ENCODE data around the gene STRBP.

The STRBP gene

GRCh38 chr9:123138163-123138562 is 130.2 kb downstream of the STRBP start:
- H3K4me1 ChIP-seq (ENCODE audit: control insufficient read depth, insufficient read depth, low read length): no peaks in the 10 kb centered on the region
- H3K9me3 ChIP-seq (ENCODE audit: control insufficient read depth, low read length): no peaks in the 10 kb centered on the region
- H3K4me3 ChIP-seq (ENCODE audit: low read length): no peak overlapping the region
- H3K27me3 ChIP-seq (ENCODE audit: control insufficient read depth, insufficient read depth, low read length): no peaks in the 10 kb centered on the region
- H3K9ac ChIP-seq (ENCODE audit: low read length): no peak overlapping the region
- no peaks in the 10 kb centered on the region for H3K36me3 ChIP-seq (ENCODE audit: control insufficient read depth, insufficient read depth, low read length)

GRCh38 chr9:123135430-123135829 is 133.0 kb downstream of the STRBP start:
- no peaks in the 10 kb centered on the region for H3K27me3 ChIP-seq (ENCODE audit: control insufficient read depth, insufficient read depth, low read length)
- no peak overlapping the region for H3K4me3 ChIP-seq (ENCODE audit: low read length)
- H3K9ac ChIP-seq (ENCODE audit: low read length): no peak overlapping the region
- H3K9me3 ChIP-seq (ENCODE audit: control insufficient read depth, low read length): no peaks in the 10 kb centered on the region
- H3K36me3 ChIP-seq (ENCODE audit: control insufficient read depth, insufficient read depth, low read length): no peaks in the 10 kb centered on the region
- H3K4me1 ChIP-seq (ENCODE audit: control insufficient read depth, insufficient read depth, low read length): no peaks in the 10 kb centered on the region

DNA sequence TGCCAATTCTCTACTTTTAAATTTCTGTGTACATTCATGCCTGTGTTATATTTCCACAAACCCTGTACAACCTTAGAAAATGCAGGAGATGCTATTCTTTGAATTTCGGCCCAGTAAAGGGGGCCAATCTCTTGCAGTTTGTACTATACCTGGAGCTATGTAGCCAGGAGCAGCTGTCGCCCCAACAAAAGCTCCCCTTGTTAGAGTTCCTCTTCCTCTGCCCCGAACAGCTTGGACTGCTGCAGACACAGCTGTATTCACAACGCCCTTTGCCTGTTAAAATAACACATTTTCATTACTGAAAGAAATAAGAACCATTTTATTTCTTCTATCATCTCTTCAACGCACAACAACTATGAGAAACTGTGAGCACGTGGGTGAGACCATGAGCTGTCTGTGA is 135.7 kb downstream of the STRBP start:
- H3K27me3 ChIP-seq (ENCODE audit: control insufficient read depth, insufficient read depth, low read length): no peaks in the 10 kb centered on the region
- no peaks in the 10 kb centered on the region for H3K4me1 ChIP-seq (ENCODE audit: control insufficient read depth, insufficient read depth, low read length)
- H3K4me3 ChIP-seq (ENCODE audit: low read length): no peak overlapping the region
- no peak overlapping the region for H3K9ac ChIP-seq (ENCODE audit: low read length)
- H3K9me3 ChIP-seq (ENCODE audit: control insufficient read depth, low read length): no peaks in the 10 kb centered on the region
- H3K36me3 ChIP-seq (ENCODE audit: control insufficient read depth, insufficient read depth, low read length): no peaks in the 10 kb centered on the region

GRCh38 chr9:123131993-123132392 is 136.4 kb downstream of the STRBP start:
- H3K27me3 ChIP-seq (ENCODE audit: control insufficient read depth, insufficient read depth, low read length): no peaks in the 10 kb centered on the region
- no peaks in the 10 kb centered on the region for H3K36me3 ChIP-seq (ENCODE audit: control insufficient read depth, insufficient read depth, low read length)
- no peak overlapping the region for H3K4me3 ChIP-seq (ENCODE audit: low read length)
- H3K9ac ChIP-seq (ENCODE audit: low read length): no peak overlapping the region
- H3K9me3 ChIP-seq (ENCODE audit: control insufficient read depth, low read length): no peaks in the 10 kb centered on the region
- no peaks in the 10 kb centered on the region for H3K4me1 ChIP-seq (ENCODE audit: control insufficient read depth, insufficient read depth, low read length)

- Histone ChIP-seq H3K4me3 (ENCODE audit: low read length) (no peak overlapping the region), H3K4me1 (ENCODE audit: control insufficient read depth, insufficient read depth, low read length) (no peaks in the 10 kb centered on the region), H3K9ac (ENCODE audit: low read length) (no peak overlapping the region), H3K27me3 (ENCODE audit: control insufficient read depth, insufficient read depth, low read length) (no peaks in the 10 kb centered on the region), H3K9me3 (ENCODE audit: control insufficient read depth, low read length) (no peaks in the 10 kb centered on the region), H3K36me3 (ENCODE audit: control insufficient read depth, insufficient read depth, low read length) (no peaks in the 10 kb centered on the region)
Observed at GRCh38 chr9:123131258-123131657, 137.1 kb downstream of the STRBP start.

- no peaks in the 10 kb centered on the region for H3K27me3 ChIP-seq (ENCODE audit: control insufficient read depth, insufficient read depth, low read length)
- no peaks in the 10 kb centered on the region for H3K4me1 ChIP-seq (ENCODE audit: control insufficient read depth, insufficient read depth, low read length)
- no peaks in the 10 kb centered on the region for H3K9me3 ChIP-seq (ENCODE audit: control insufficient read depth, low read length)
- H3K36me3 ChIP-seq (ENCODE audit: control insufficient read depth, insufficient read depth, low read length): no peaks in the 10 kb centered on the region
- H3K9ac ChIP-seq (ENCODE audit: low read length): no peak overlapping the region
- H3K4me3 ChIP-seq (ENCODE audit: low read length): no peak overlapping the region
Observed at GRCh38 chr9:123129423-123129822, 139.0 kb downstream of the STRBP start.

DNA sequence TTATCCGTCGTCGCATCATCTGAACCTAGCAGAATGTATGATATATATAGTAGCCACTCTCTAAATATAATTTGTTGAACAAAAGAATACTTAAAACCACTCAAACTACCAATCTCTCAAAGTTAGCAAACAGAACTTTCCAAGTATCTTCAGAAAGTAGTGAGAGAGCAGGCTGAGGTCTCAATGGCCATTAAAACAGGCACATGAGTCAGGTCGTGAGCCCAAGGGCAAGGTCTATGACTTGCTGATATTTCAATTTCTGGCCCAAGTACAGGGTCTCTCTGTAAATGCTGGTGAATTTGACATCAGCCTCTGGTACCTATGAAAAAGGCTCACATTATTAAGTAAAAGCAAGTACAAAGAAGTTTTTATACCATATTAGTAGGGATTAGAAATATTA is 139.8 kb downstream of the STRBP start:
- Histone ChIP-seq H3K36me3 (ENCODE audit: control insufficient read depth, insufficient read depth, low read length) (no peaks in the 10 kb centered on the region), H3K4me1 (ENCODE audit: control insufficient read depth, insufficient read depth, low read length) (no peaks in the 10 kb centered on the region), H3K27me3 (ENCODE audit: control insufficient read depth, insufficient read depth, low read length) (no peaks in the 10 kb centered on the region)

DNA sequence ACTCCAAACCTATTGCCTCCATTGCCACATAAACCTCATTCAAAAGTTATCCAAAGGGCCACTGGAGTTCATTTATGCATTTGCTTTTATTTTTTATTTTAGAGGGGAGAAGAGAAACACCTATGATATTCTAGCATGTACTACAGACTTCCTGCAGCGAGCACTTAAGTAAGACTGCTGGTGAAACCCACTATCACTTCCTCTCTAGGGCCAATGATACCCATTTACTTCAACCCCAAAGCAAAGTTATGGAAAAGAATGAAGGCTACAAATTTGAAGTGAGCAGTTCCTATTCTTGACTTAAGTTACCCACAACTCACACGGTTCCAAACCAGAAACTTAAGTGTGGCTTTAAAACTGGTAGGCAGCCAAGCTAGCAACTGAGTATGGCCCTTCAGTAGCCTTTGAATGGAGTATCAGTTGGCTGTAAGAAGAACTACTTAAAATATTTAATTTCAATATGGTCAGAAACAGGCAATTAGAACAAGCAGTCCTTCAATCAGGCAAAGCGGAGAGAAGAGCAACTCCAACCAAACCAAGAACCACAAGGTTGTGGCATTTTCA is 140.8 kb downstream of the STRBP start:
- no peaks in the 10 kb centered on the region for H3K9me3 ChIP-seq (ENCODE audit: control insufficient read depth, low read length)
- no peak overlapping the region for H3K9ac ChIP-seq (ENCODE audit: low read length)
- H3K27me3 ChIP-seq (ENCODE audit: control insufficient read depth, insufficient read depth, low read length): no peaks in the 10 kb centered on the region
- H3K4me3 ChIP-seq (ENCODE audit: low read length): no peak overlapping the region
- H3K36me3 ChIP-seq (ENCODE audit: control insufficient read depth, insufficient read depth, low read length): no peaks in the 10 kb centered on the region
- no peaks in the 10 kb centered on the region for H3K4me1 ChIP-seq (ENCODE audit: control insufficient read depth, insufficient read depth, low read length)

More for the DNA sequence above, 139.8 kb downstream of the STRBP start:
- Histone ChIP-seq H3K9me3 (ENCODE audit: control insufficient read depth, low read length) (no peaks in the 10 kb centered on the region), H3K4me3 (ENCODE audit: low read length) (no peak overlapping the region), H3K9ac (ENCODE audit: low read length) (no peak overlapping the region)

DNA sequence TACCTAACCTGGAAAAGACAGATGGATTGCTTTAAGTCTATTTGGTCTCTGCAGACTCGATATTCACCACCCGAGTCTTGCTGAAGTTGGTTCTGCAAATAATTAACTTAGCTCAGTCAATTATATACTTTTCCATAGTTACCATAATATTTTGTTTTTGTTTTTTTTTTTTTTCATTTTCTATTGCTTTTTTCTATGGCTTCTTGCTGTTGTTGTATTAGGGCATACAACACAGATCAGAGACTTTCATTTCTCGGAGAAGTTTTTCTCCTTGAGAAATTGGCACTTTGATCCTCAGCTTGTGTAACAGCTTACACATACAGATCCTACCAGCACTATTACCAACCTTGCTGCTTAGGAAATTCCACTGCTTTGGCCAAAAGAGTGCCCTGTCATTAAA is 146.9 kb downstream of the STRBP start:
- Histone ChIP-seq H3K4me3 (ENCODE audit: low read length) (no peak overlapping the region), H3K9ac (ENCODE audit: low read length) (no peak overlapping the region), H3K9me3 (ENCODE audit: control insufficient read depth, low read length) (no peaks in the 10 kb centered on the region), H3K36me3 (ENCODE audit: control insufficient read depth, insufficient read depth, low read length) (no peaks in the 10 kb centered on the region), H3K27me3 (ENCODE audit: control insufficient read depth, insufficient read depth, low read length) (no peaks in the 10 kb centered on the region), H3K4me1 (ENCODE audit: control insufficient read depth, insufficient read depth, low read length) (no peaks in the 10 kb centered on the region)

DNA sequence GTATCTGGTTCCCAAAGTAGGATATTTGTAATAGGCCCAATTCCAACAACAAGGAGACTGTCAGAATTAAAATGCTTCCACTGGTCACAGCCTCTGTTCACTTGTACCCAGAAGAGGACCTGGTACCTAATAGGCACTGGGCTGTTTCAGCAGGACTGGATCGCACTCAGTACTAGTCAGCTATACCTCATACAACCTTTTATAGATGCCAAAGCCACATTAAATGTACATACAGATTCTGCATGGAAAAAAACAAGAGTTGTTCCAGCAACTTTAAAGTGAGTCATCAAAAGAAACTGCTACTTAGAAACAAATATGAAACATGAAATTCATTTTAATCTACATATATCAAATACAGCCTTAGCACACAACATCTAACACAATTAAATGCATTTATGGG is 147.4 kb downstream of the STRBP start:
- Histone ChIP-seq H3K9me3 (ENCODE audit: control insufficient read depth, low read length) (no peaks in the 10 kb centered on the region), H3K36me3 (ENCODE audit: control insufficient read depth, insufficient read depth, low read length) (no peaks in the 10 kb centered on the region), H3K4me1 (ENCODE audit: control insufficient read depth, insufficient read depth, low read length) (no peaks in the 10 kb centered on the region), H3K9ac (ENCODE audit: low read length) (no peak overlapping the region), H3K4me3 (ENCODE audit: low read length) (no peak overlapping the region), H3K27me3 (ENCODE audit: control insufficient read depth, insufficient read depth, low read length) (no peaks in the 10 kb centered on the region)

DNA sequence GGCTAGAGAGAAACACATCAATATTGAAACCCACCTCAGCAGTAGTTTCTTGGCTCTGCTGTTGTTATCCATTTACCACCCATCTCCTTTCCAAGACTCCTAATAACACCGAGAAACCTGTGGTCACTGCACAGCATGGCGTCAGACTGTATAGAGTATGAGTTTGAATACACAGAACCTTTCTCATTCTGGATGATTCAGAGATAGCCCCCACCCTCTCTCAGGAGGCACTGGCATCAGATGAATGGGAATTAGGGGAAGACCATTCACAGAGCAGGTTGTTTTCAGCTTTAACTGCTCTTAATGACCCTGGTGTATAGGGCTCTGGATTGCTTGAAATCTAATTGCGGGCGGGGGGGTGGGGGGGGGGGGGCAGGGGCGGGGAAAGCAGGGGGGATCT is 148.3 kb downstream of the STRBP start:
- Histone ChIP-seq H3K4me1 (ENCODE audit: control insufficient read depth, insufficient read depth, low read length) (no peaks in the 10 kb centered on the region), H3K36me3 (ENCODE audit: control insufficient read depth, insufficient read depth, low read length) (no peaks in the 10 kb centered on the region), H3K9ac (ENCODE audit: low read length) (no peak overlapping the region), H3K9me3 (ENCODE audit: control insufficient read depth, low read length) (no peaks in the 10 kb centered on the region), H3K27me3 (ENCODE audit: control insufficient read depth, insufficient read depth, low read length) (no peaks in the 10 kb centered on the region), H3K4me3 (ENCODE audit: low read length) (no peak overlapping the region)

DNA sequence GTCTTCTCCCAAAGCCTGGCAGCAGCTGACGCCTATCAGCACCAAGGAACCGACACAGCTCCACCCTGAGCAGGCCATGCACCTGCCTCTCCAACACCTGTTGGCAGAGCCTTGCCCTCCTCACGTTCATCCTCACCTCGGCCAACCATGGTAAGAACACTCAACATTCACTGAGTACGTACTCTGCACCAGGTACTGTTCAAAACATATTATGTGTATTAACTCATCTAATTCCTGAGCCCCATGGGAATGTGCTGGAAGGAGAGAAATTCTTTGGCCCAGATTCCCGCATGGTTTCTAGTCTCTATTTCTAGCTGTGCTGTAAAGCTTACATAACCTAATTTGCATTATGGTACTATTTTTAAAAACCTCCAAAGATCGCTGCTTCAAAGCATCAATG is 148.8 kb downstream of the STRBP start:
- H3K4me1 ChIP-seq (ENCODE audit: control insufficient read depth, insufficient read depth, low read length): no peaks in the 10 kb centered on the region
- no peak overlapping the region for H3K9ac ChIP-seq (ENCODE audit: low read length)

GRCh38 chr9:123116036-123116435 is 152.3 kb downstream of the STRBP start:
- Histone ChIP-seq H3K9me3 (ENCODE audit: control insufficient read depth, low read length) (no peaks in the 10 kb centered on the region), H3K36me3 (ENCODE audit: control insufficient read depth, insufficient read depth, low read length) (no peaks in the 10 kb centered on the region), H3K4me1 (ENCODE audit: control insufficient read depth, insufficient read depth, low read length) (peaks cover 8% of the 10 kb centered on the region), H3K27me3 (ENCODE audit: control insufficient read depth, insufficient read depth, low read length) (no peaks in the 10 kb centered on the region), H3K9ac (ENCODE audit: low read length) (no peak overlapping the region), H3K4me3 (ENCODE audit: low read length) (no peak overlapping the region)

More for the DNA sequence above, 148.8 kb downstream of the STRBP start:
- Histone ChIP-seq H3K27me3 (ENCODE audit: control insufficient read depth, insufficient read depth, low read length) (no peaks in the 10 kb centered on the region), H3K9me3 (ENCODE audit: control insufficient read depth, low read length) (no peaks in the 10 kb centered on the region), H3K36me3 (ENCODE audit: control insufficient read depth, insufficient read depth, low read length) (no peaks in the 10 kb centered on the region), H3K4me3 (ENCODE audit: low read length) (no peak overlapping the region)

Data from mucosa of stomach (tissue), 1 donor.